KOPT-K1 (cell line): Measurements from ENCODE around the gene MOCS3.
"Not testable (repeated sequence)": the region's sequence is repeated elsewhere in the genome, so short reads cannot be mapped to it uniquely, and the experiment has no call there.

ENCODE experiments used
- H3K27ac ChIP-seq: fragments of 200-600 bp; sonication (generic); 2 replicates; pipeline ENCODE4 v1.5.1; 2016; ENCODE audit warnings: antibody characterized with exemption, mild to moderate bottlenecking, low read depth, low read length; ENCODE audit not compliant: poor library complexity, severe bottlenecking
- H3K36me3 ChIP-seq: fragments of 200-600 bp; sonication (generic); 2 replicates; pipeline ENCODE4 v1.5.1; 2017; ENCODE audit warnings: antibody characterized with exemption, mild to moderate bottlenecking, low read length, moderate library complexity; ENCODE audit not compliant: insufficient read depth
- H3K9me3 ChIP-seq: fragments of 200-600 bp; sonication (generic); 2 replicates; pipeline ENCODE4 v1.5.1; 2017; ENCODE audit warnings: antibody characterized with exemption, low read length, mild to moderate bottlenecking; ENCODE audit not compliant: insufficient read depth, poor library complexity, severe bottlenecking

The MOCS3 gene

GRCh38 chr20:50959543-50960126 is 1.0 kb downstream of the MOCS3 start:
- no peak overlapping the region for H3K27ac ChIP-seq
- H3K36me3 ChIP-seq, result peaks cover 23% of the 10 kb centered on the region

GRCh38 chr20:50967586-50967985 is 9.0 kb downstream of the MOCS3 start:
- Histone ChIP-seq H3K36me3 (no peaks in the 10 kb centered on the region), H3K27ac (no peak overlapping the region), H3K9me3 (no peaks in the 10 kb centered on the region)

More at GRCh38 chr20:50959543-50960126, 1.0 kb downstream of the MOCS3 start:
- H3K9me3 ChIP-seq, result no peaks in the 10 kb centered on the region

GRCh38 chr20:50968289-50968688 is 9.7 kb downstream of the MOCS3 start:
- H3K27ac ChIP-seq, result no peak overlapping the region
- H3K36me3 ChIP-seq, result no peaks in the 10 kb centered on the region
- H3K9me3 ChIP-seq, result no peaks in the 10 kb centered on the region

GRCh38 chr20:50969435-50969834 is 10.8 kb downstream of the MOCS3 start:
- Histone ChIP-seq H3K27ac (no peak overlapping the region), H3K9me3 (no peaks in the 10 kb centered on the region), H3K36me3 (no peaks in the 10 kb centered on the region)

GRCh38 chr20:50969912-50970311 is 11.3 kb downstream of the MOCS3 start:
- no peaks in the 10 kb centered on the region for H3K36me3 ChIP-seq
- no peak overlapping the region for H3K27ac ChIP-seq
- H3K9me3 ChIP-seq, result no peaks in the 10 kb centered on the region

GRCh38 chr20:50975701-50976330 is 17.2 kb downstream of the MOCS3 start:
- Histone ChIP-seq H3K27ac (no peak overlapping the region), H3K36me3 (no peaks in the 10 kb centered on the region), H3K9me3 (no peaks in the 10 kb centered on the region)

GRCh38 chr20:50977066-50978021 is 18.7 kb downstream of the MOCS3 start:
- Histone ChIP-seq H3K9me3 (no peaks in the 10 kb centered on the region), H3K36me3 (no peaks in the 10 kb centered on the region), H3K27ac (no peak overlapping the region)

GRCh38 chr20:50978533-50978932 is 19.9 kb downstream of the MOCS3 start:
- H3K27ac ChIP-seq, H3K36me3 ChIP-seq, H3K9me3 ChIP-seq: not testable (repeated sequence)

GRCh38 chr20:50980071-50980681 is 21.6 kb downstream of the MOCS3 start:
- Histone ChIP-seq H3K9me3 (no peaks in the 10 kb centered on the region), H3K27ac (no peak overlapping the region), H3K36me3 (no peaks in the 10 kb centered on the region)

GRCh38 chr20:50980851-50981713 is 22.5 kb downstream of the MOCS3 start:
- Histone ChIP-seq H3K9me3 (no peaks in the 10 kb centered on the region), H3K36me3 (no peaks in the 10 kb centered on the region), H3K27ac (no peak overlapping the region)

- no peaks in the 10 kb centered on the region for H3K36me3 ChIP-seq
- H3K9me3 ChIP-seq, result no peaks in the 10 kb centered on the region
- no peak overlapping the region for H3K27ac ChIP-seq
Observed at GRCh38 chr20:50981714-50982048, 23.1 kb downstream of the MOCS3 start.

- no peaks in the 10 kb centered on the region for H3K9me3 ChIP-seq
- no peak overlapping the region for H3K27ac ChIP-seq
- no peaks in the 10 kb centered on the region for H3K36me3 ChIP-seq
Observed at GRCh38 chr20:50982363-50982762, 23.7 kb downstream of the MOCS3 start.

GRCh38 chr20:50983321-50983720 is 24.7 kb downstream of the MOCS3 start:
- no peak overlapping the region for H3K27ac ChIP-seq
- no peaks in the 10 kb centered on the region for H3K9me3 ChIP-seq
- no peaks in the 10 kb centered on the region for H3K36me3 ChIP-seq

GRCh38 chr20:50987493-50988210 is 29.0 kb downstream of the MOCS3 start:
- H3K9me3 ChIP-seq, result no peaks in the 10 kb centered on the region
- no peaks in the 10 kb centered on the region for H3K36me3 ChIP-seq
- no peak overlapping the region for H3K27ac ChIP-seq
